H1 (cell line): ENCODE results near the gene AKAP8. TPM values are rescaled to one million over a fixed set of nuclear protein-coding genes. Genes with fewer than 3 reads are reported as not detected.

ENCODE experiments used
- CTCF ChIA-PET: fragments of 300-600 bp; sonication (Branson Sonifier 250); formaldehyde crosslinking; loops from one replicate; lab custom pipeline; 2021; ENCODE audit not compliant: partially characterized antibody; lab: Charles Lee
- POLR2A ChIA-PET: fragments of 300-600 bp; sonication (Branson Sonifier 250); formaldehyde crosslinking; loops from one replicate; lab custom pipeline; 2021; ENCODE audit warnings: inconsistent platforms; ENCODE audit not compliant: partially characterized antibody; lab: Charles Lee
- DNase-seq, 2 experiments: peaks; one replicate each; pipeline versions ENCODE4 v3.0.0 to v3.0.0-alpha.2; 2010 to 2022; ENCODE audit warnings: low spot score in 2 of 2, low read depth in 1 of 2, mixed read lengths in 1 of 2
- FAIRE-seq: peaks from 2 replicates; lab custom pipeline; 2011; peaks lifted over from hg19 to GRCh38; lab: Jason Lieb, UNC
- H2AFZ ChIP-seq: 2 replicates; pipeline ENCODE4 v1.8.1; 2012; ENCODE audit warnings: low read length, inconsistent platforms
- H2AK5ac ChIP-seq: 2 replicates; pipeline ENCODE4 v1.6.1; 2013; ENCODE audit warnings: low read depth, low read length
- H2BK120ac ChIP-seq: replicated peaks from 2 replicates; pipeline ENCODE3; 2013; ENCODE audit warnings: low read depth, low read length, inconsistent platforms
- H2BK12ac ChIP-seq: 2 replicates; pipeline ENCODE4 v1.6.1; 2013; ENCODE audit warnings: low read depth, low read length
- H2BK15ac ChIP-seq: 2 replicates; pipeline ENCODE4 v1.6.1; 2013; ENCODE audit warnings: low read length
- H2BK20ac ChIP-seq: 2 replicates; pipeline ENCODE4 v1.6.1; 2013; ENCODE audit warnings: low read length
- H2BK5ac ChIP-seq: 2 replicates; pipeline ENCODE4 v1.6.1; 2013; ENCODE audit warnings: low read depth, low read length
- H3K14ac ChIP-seq: 2 replicates; pipeline ENCODE4 v1.6.1; 2013; ENCODE audit warnings: inconsistent platforms; ENCODE audit not compliant: insufficient read length
- H3K18ac ChIP-seq: 2 replicates; pipeline ENCODE4 v1.6.1; 2013; ENCODE audit warnings: low read length; ENCODE audit errors: extremely low read depth
- H3K23ac ChIP-seq: 2 replicates; pipeline ENCODE4 v1.6.1; 2013; ENCODE audit warnings: inconsistent platforms; ENCODE audit not compliant: insufficient read length
- H3K23me2 ChIP-seq: 2 replicates; pipeline ENCODE4 v1.6.1; 2013; ENCODE audit warnings: low read depth, low read length
- H3K27ac ChIP-seq: 2 replicates; pipeline ENCODE4 v1.6.1; 2011; ENCODE audit warnings: low read depth, low read length, inconsistent platforms
- H3K27me3 ChIP-seq, 4 experiments: replicated peaks in 1 of 4; 1 replicate in 1 of 4; 2 replicates in 3 of 4; pipeline versions ENCODE4 v1.6.1 to v1.8.1; 2011 to 2013; ENCODE audit warnings: low read length in 3 of 4, mild to moderate bottlenecking in 3 of 4, inconsistent platforms in 2 of 4, mixed read lengths in 2 of 4, moderate library complexity in 1 of 4; ENCODE audit not compliant: control insufficient read depth in 3 of 4, insufficient read depth in 3 of 4; ENCODE audit errors: extremely low read depth in 1 of 4
- H3K36me3 ChIP-seq, 4 experiments: 2 replicates each; pipeline versions ENCODE4 v1.6.1 to v1.8.1; 2011 to 2013; ENCODE audit warnings: mild to moderate bottlenecking in 4 of 4, low read length in 3 of 4, moderate library complexity in 2 of 4, control low read depth in 1 of 4, inconsistent platforms in 1 of 4; ENCODE audit not compliant: insufficient read depth in 4 of 4, control insufficient read depth in 2 of 4
- H3K4ac ChIP-seq: replicated peaks from 2 replicates; pipeline ENCODE3; 2013; ENCODE audit warnings: low read length, low read depth, mixed read lengths, inconsistent platforms; ENCODE audit not compliant: insufficient read length
- H3K4me1 ChIP-seq, 4 experiments: replicated peaks in 1 of 4; 1 replicate in 1 of 4; 2 replicates in 3 of 4; pipeline versions ENCODE4 v1.6.1 to v1.8.1; 2011 to 2013; ENCODE audit warnings: low read length in 3 of 4, inconsistent platforms in 2 of 4, mixed read lengths in 1 of 4; ENCODE audit not compliant: insufficient read depth in 4 of 4, control insufficient read depth in 3 of 4
- H3K4me2 ChIP-seq, 2 experiments: 2 replicates each; pipeline versions ENCODE4 v1.6.1 to v1.8.1; 2011 to 2013; ENCODE audit warnings: low read depth in 2 of 2, low read length in 2 of 2, control low read depth in 1 of 2, inconsistent platforms in 1 of 2, mild to moderate bottlenecking in 1 of 2; ENCODE audit not compliant: insufficient read depth in 1 of 2
- H3K4me3 ChIP-seq, 4 experiments: fragments of 200-600, 300-600 bp in 1 of 4; sonication (generic), shearing (Covaris generic), sonication (Bioruptor Twin) in 1 of 4; 2 replicates each; pipeline versions ENCODE4 v1.5.1 to v1.8.1; 2011 to 2016; ENCODE audit warnings: low read length in 4 of 4, low read depth in 3 of 4, control low read depth in 2 of 4, inconsistent platforms in 2 of 4, mild to moderate bottlenecking in 2 of 4, mixed read lengths in 1 of 4, moderate library complexity in 1 of 4; ENCODE audit not compliant: insufficient read depth in 2 of 4; ENCODE audit errors: extremely low read depth in 1 of 4
- H3K56ac ChIP-seq: replicated peaks from 2 replicates; pipeline ENCODE3; 2013; ENCODE audit warnings: low read depth, mild to moderate bottlenecking, mixed read lengths, low read length, inconsistent platforms; ENCODE audit not compliant: insufficient read length
- H3K79me1 ChIP-seq: 2 replicates; pipeline ENCODE4 v1.6.1; 2013; ENCODE audit warnings: low read depth, low read length, control low read depth
- H3K79me2 ChIP-seq, 2 experiments: 2 replicates each; pipeline versions ENCODE4 v1.6.1 to v1.8.1; 2012 to 2013; ENCODE audit warnings: low read length in 2 of 2, mild to moderate bottlenecking in 2 of 2, inconsistent platforms in 1 of 2; ENCODE audit not compliant: insufficient read depth in 2 of 2, control insufficient read depth in 1 of 2
- H3K9ac ChIP-seq, 4 experiments: replicated peaks in 1 of 4; 1 replicate in 1 of 4; 2 replicates in 3 of 4; pipeline versions ENCODE4 v1.6.1 to v1.8.1; 2011 to 2013; ENCODE audit warnings: low read depth in 3 of 4, low read length in 3 of 4, control low read depth in 2 of 4, mild to moderate bottlenecking in 2 of 4, moderate library complexity in 2 of 4, inconsistent platforms in 1 of 4; ENCODE audit errors: extremely low read depth in 1 of 4
- H3K9me3 ChIP-seq, 2 experiments: 2 replicates each; pipeline versions ENCODE4 v1.6.1 to v1.8.1; 2012 to 2013; ENCODE audit warnings: mild to moderate bottlenecking in 2 of 2, moderate library complexity in 2 of 2, control low read depth in 1 of 2, inconsistent platforms in 1 of 2, low read depth in 1 of 2, low read length in 1 of 2, mixed read lengths in 1 of 2; ENCODE audit not compliant: insufficient read depth in 2 of 2
- H4K20me1 ChIP-seq, 2 experiments: replicated peaks in 1 of 2; 2 replicates each; pipeline versions ENCODE3 to v1.8.1; 2011 to 2013; ENCODE audit warnings: inconsistent platforms in 2 of 2, low read length in 2 of 2, mild to moderate bottlenecking in 1 of 2; ENCODE audit not compliant: insufficient read depth in 2 of 2, control insufficient read depth in 1 of 2
- H4K5ac ChIP-seq: 2 replicates; pipeline ENCODE4 v1.6.1; 2013; ENCODE audit warnings: low read length, low read depth, mixed read lengths, inconsistent platforms; ENCODE audit not compliant: insufficient read length
- H4K8ac ChIP-seq: 2 replicates; pipeline ENCODE4 v1.8.0; 2013; ENCODE audit warnings: mild to moderate bottlenecking, moderate library complexity, low read length, inconsistent platforms; ENCODE audit not compliant: insufficient read depth; ENCODE audit errors: extremely low read depth
- H4K91ac ChIP-seq: replicated peaks from 2 replicates; pipeline ENCODE3; 2013; ENCODE audit warnings: low read length, mixed read lengths, inconsistent platforms; ENCODE audit not compliant: insufficient read length
- TAF7 ChIP-seq: optimal IDR thresholded peaks from 2 replicates; pipeline ENCODE3; 2011; ENCODE audit warnings: low read depth, mild to moderate bottlenecking, inconsistent platforms, low read length, moderate library complexity, borderline replicate concordance
- WGBS, 2 experiments: shearing (Covaris generic) in 1 of 2; methylation state at CpG; one replicate each; pipeline versions ENCODE4 v1.1.6 to v1.1.7; 2013 to 2015; ENCODE audit warnings: low lambda C conversion rate in 2 of 2, mixed read lengths in 2 of 2, inconsistent platforms in 1 of 2, low coverage in 1 of 2, missing lambda C conversion rate in 1 of 2; ENCODE audit not compliant: insufficient replicate concordance in 2 of 2, insufficient coverage in 1 of 2, insufficient read length in 1 of 2; ENCODE audit errors: extremely low coverage in 1 of 2, missing lambda C conversion rate in 1 of 2; 5-methylcytosine and 5-hydroxymethylcytosine counted together
- polyA plus RNA-seq, 7 experiments: library from polyadenylated mRNA; depleted of rRNA in 3 of 7; stranded (reverse) in 5 of 7; unstranded in 2 of 7; fragments of >200 nt in 5 of 7; fragments of 200-250 nt in 2 of 7; gene quantifications; 1 replicate in 5 of 7; 2 replicates in 1 of 7; 4 replicates in 1 of 7; pipeline versions ENCODE4 v1.2.1 to v1.2.3, GENCODE V29; 2011 to 2013; ENCODE audit warnings: missing spikeins in 2 of 7, mixed read lengths in 2 of 7
- total RNA-seq: library from RNA; stranded (reverse); fragmentation: NEBNext Ultra II Directional; extraction: Animal tissue kit (Norgen Biotek cat#: 25700); gene quantifications from 2 replicates; pipeline ENCODE4 v1.2.1, GENCODE V29; 2021
- TF ChIP-seq, protein P1 (sequence below): IDR thresholded peaks from 2 replicates; pipeline ENCODE4 v1.6.1; 2012; ENCODE audit warnings: low read length, inconsistent platforms

The AKAP8 gene
- total and polyA plus RNA-seq, 2 of the 8 experiments (the other 6 are each of a cell fraction or from before 2014, with no cell fraction given): 17.0 to 41.0 TPM

DNA sequence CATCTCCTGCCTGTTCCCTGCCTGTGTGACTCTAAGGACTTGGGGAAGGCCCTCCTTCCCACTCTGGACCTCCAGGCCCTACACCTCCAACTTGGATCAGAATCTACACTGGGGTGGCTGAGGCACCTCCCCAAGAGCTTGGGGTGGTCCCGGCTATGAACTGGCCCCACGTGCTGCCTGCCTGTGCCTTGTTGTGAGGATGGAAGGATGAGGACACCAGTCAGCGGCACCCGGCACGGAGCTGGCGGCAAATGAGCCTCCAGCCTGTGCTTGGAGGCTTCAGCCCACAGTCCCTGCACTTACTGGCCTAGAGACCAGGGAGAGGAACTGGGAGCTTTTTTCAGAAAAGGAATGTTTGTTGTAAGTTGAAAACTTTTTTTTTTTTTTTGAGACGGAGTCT is 8.5 kb downstream of the AKAP8 start:
- no peak overlapping the region for H4K5ac ChIP-seq
- peaks cover 7 to 25% of the 10 kb centered on the region in 2 experiments for H4K20me1 ChIP-seq
- H2BK120ac ChIP-seq: no peak overlapping the region
- no peak overlapping the region for H3K9ac ChIP-seq
- TF ChIP-seq, protein P1, sequence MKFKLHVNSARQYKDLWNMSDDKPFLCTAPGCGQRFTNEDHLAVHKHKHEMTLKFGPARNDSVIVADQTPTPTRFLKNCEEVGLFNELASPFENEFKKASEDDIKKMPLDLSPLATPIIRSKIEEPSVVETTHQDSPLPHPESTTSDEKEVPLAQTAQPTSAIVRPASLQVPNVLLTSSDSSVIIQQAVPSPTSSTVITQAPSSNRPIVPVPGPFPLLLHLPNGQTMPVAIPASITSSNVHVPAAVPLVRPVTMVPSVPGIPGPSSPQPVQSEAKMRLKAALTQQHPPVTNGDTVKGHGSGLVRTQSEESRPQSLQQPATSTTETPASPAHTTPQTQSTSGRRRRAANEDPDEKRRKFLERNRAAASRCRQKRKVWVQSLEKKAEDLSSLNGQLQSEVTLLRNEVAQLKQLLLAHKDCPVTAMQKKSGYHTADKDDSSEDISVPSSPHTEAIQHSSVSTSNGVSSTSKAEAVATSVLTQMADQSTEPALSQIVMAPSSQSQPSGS: no peak
- TF ChIP-seq TAF7: no peak
- TF ChIP-seq, all 59 proteins: peak for 0
- FAIRE-seq (no peak), DNase-seq (no peak)
- Histone ChIP-seq H3K56ac (no peak overlapping the region), H3K79me2 (peaks cover 15 to 39% of the 10 kb centered on the region in 2 experiments; a peak in 3 of 4 replicates), H3K27me3 (no peaks in the 10 kb centered on the region), H2AFZ (no peak overlapping the region), H3K4me2 (no peak overlapping the region), H2BK15ac (no peak overlapping the region), H3K36me3 (peaks cover 21 to 65% (median 47%) of the 10 kb centered on the region in 4 experiments), H3K23me2 (no peaks in the 10 kb centered on the region), H4K8ac (no peak overlapping the region), H3K18ac (no peak overlapping the region), H3K79me1 (peaks cover 20% of the 10 kb centered on the region), H3K4ac (no peak overlapping the region), H3K23ac (no peak overlapping the region), H3K4me1 (no peaks in the 10 kb centered on the region; a peak in 2 of 7 replicates), H2BK5ac (no peak overlapping the region), H3K9me3 (no peaks in the 10 kb centered on the region), H3K27ac (no peak overlapping the region), H3K14ac (no peak overlapping the region), H2BK20ac (no peak overlapping the region), H3K4me3 (no peak overlapping the region), H4K91ac (no peak overlapping the region), H2BK12ac (no peak overlapping the region), H2AK5ac (no peak overlapping the region)
- ChIA-PET CTCF (interaction anchor here (0.6 to 1.8 kb wide), 8 partner anchors 11 to 893 kb away, joined by 3 to 5 read pairs (median 4); no protein-coding TSS in a partner anchor), POLR2A (interaction anchor here (0.7 to 5.4 kb wide), 4 partner anchors 7 to 14 kb away, joined by 3 to 37 read pairs (median 3); partner anchors contain the start of gene AKAP8)
- 98% methylated on average over 7 of the region's 7 CpGs; no CpG with 5 or more reads in 1 of the 2 experiments for WGBS, 2 experiments
